Tibial nerve (tissue), 4 donors: Measurements from ENCODE around the gene BHLHE41.

Experiments
- CTCF ChIP-seq, 5 experiments: fragments of 200-600 bp in 3 of 5; fragments of 450-650 bp in 2 of 5; sonication (generic) in 3 of 5; IDR thresholded peaks; one replicate each; pipeline ENCODE4 v1.5.1; 2016 to 2019; ENCODE audit warnings: antibody characterized with exemption in 5 of 5, mild to moderate bottlenecking in 3 of 5, moderate library complexity in 2 of 5
- EP300 ChIP-seq, 2 donors: sonication (generic); formaldehyde crosslinking; IDR thresholded peaks; one replicate each; pipeline ENCODE4 v1.6.1; 2017; ENCODE audit warnings: antibody characterized with exemption in 2 of 2, mild to moderate bottlenecking in 1 of 2
- POLR2A ChIP-seq, 2 donors: fragments of 450-650 bp; IDR thresholded peaks; one replicate each; pipeline ENCODE4 v1.6.1; 2017; ENCODE audit warnings: antibody characterized with exemption in 2 of 2, mild to moderate bottlenecking in 2 of 2, moderate library complexity in 2 of 2

DNA sequence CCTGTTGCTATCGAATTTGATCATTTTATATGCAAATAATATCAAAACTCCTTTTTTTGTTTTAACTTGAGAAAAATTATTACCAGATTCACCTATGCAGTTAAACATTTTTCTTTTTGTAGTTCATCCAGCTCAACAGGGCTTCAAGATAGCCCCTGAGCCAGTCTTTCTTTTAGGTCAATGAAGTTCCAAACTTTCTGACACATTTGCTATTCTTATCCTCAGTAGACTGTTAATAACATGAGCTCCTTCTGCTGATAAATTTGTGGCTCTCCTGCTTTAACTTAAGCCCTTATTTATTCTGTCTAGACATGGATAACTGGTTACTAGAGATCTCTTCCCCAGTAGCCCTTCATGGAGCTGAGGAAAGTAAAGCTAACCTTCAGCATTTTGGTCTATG is 37.3 kb upstream of the BHLHE41 start:
- no peak for TF ChIP-seq CTCF (IDR thresholded peaks at IDR 0.05)
- TF ChIP-seq POLR2A (IDR thresholded peaks at IDR 0.05): no peak
- TF ChIP-seq EP300 (IDR thresholded peaks at IDR 0.05): no peak
